PFSK-1 (cell line): Measurements from ENCODE around the gene ACACA.

Source experiments
- FOXP2 ChIP-seq: optimal IDR thresholded peaks from 2 replicates; pipeline ENCODE3; 2011; ENCODE audit warnings: borderline replicate concordance, control low read depth, inconsistent platforms; ENCODE audit not compliant: insufficient read depth; ENCODE audit errors: extremely low read length, extremely low read depth
- POLR2AphosphoS5 ChIP-seq: IDR thresholded peaks from 2 replicates; pipeline ENCODE4 v1.6.1; 2012; ENCODE audit warnings: low read depth, mild to moderate bottlenecking, control low read depth, low read length, moderate library complexity
- REST ChIP-seq, 2 experiments: IDR thresholded peaks; 2 replicates each; pipeline versions ENCODE4 v1.6.1 to v1.8.0; 2011 to 2012; ENCODE audit warnings: low read depth in 2 of 2, low read length in 2 of 2, control low read depth in 1 of 2, inconsistent platforms in 1 of 2, mild to moderate bottlenecking in 1 of 2, moderate library complexity in 1 of 2; ENCODE audit not compliant: insufficient read depth in 1 of 2
- SIN3A ChIP-seq: IDR thresholded peaks from 2 replicates; pipeline ENCODE4 v1.6.1; 2012; ENCODE audit warnings: mild to moderate bottlenecking, low read length, moderate library complexity, borderline replicate concordance; ENCODE audit not compliant: insufficient read depth
- TAF1 ChIP-seq: IDR thresholded peaks from 2 replicates; pipeline ENCODE4 v1.6.1; 2012; ENCODE audit warnings: low read length, control low read depth, borderline replicate concordance; ENCODE audit not compliant: insufficient read depth

ACACA gene

GRCh38 chr17:37246085-37246484 lies 160.6 kb downstream of the ACACA start:
- TF ChIP-seq REST (IDR thresholded peaks at IDR 0.05; ENCODE audit: insufficient read depth in 1 of 2, low read depth in 2 of 2, low read length in 2 of 2) = no peak
- no peak for TF ChIP-seq TAF1
- no peak for TF ChIP-seq FOXP2
- TF ChIP-seq SIN3A = no peak
- TF ChIP-seq POLR2AphosphoS5 = no peak

GRCh38 chr17:37240381-37240780 lies 166.3 kb downstream of the ACACA start:
- TF ChIP-seq FOXP2 = no peak
- TF ChIP-seq POLR2AphosphoS5 = no peak
- TF ChIP-seq SIN3A = no peak
- no peak for TF ChIP-seq REST (IDR thresholded peaks at IDR 0.05; ENCODE audit: insufficient read depth in 1 of 2, low read depth in 2 of 2, low read length in 2 of 2)
- no peak for TF ChIP-seq TAF1

GRCh38 chr17:37239690-37240334 lies 166.8 kb downstream of the ACACA start:
- TF ChIP-seq POLR2AphosphoS5 (no peak), TAF1 (no peak), REST (IDR thresholded peaks at IDR 0.05; ENCODE audit: insufficient read depth in 1 of 2, low read depth in 2 of 2, low read length in 2 of 2) (no peak), SIN3A (no peak), FOXP2 (no peak)

- TF ChIP-seq REST (IDR thresholded peaks at IDR 0.05; ENCODE audit: insufficient read depth in 1 of 2, low read depth in 2 of 2, low read length in 2 of 2) (no peak), TAF1 (no peak), FOXP2 (no peak), SIN3A (no peak), POLR2AphosphoS5 (no peak)
Observed at GRCh38 chr17:37234106-37234505, 172.5 kb downstream of the ACACA start.
